GM19240 (cell line): Measurements from ENCODE around the gene IL5RA.

Experiments used
- DNase-seq: peaks from one replicate; pipeline ENCODE4 v3.0.0; 2011; ENCODE audit warnings: low spot score; ENCODE audit not compliant: insufficient read length

IL5RA gene

GRCh38 chr3:3107858-3108257 is 2.3 kb downstream of the IL5RA start:
- no peak for DNase-seq

- DNase-seq: no peak
Observed at GRCh38 chr3:3107181-3107580, 3.0 kb downstream of the IL5RA start.

GRCh38 chr3:3105815-3106214 is 4.4 kb downstream of the IL5RA start:
- no peak for DNase-seq

GRCh38 chr3:3105246-3105645 is 4.9 kb downstream of the IL5RA start:
- no peak for DNase-seq

- no peak for DNase-seq
Observed at GRCh38 chr3:3102751-3103150, 7.4 kb downstream of the IL5RA start.

- DNase-seq: no peak
Observed at GRCh38 chr3:3101660-3102458, 8.3 kb downstream of the IL5RA start.

- no peak for DNase-seq
Observed at GRCh38 chr3:3097958-3098357, 12.2 kb downstream of the IL5RA start.

- no peak for DNase-seq
Observed at GRCh38 chr3:3089017-3089416, 21.2 kb downstream of the IL5RA start.

- no peak for DNase-seq
Observed at GRCh38 chr3:3087716-3088465, 22.3 kb downstream of the IL5RA start.

- no peak for DNase-seq
Observed at GRCh38 chr3:3087279-3087678, 22.9 kb downstream of the IL5RA start.

- no peak for DNase-seq
Observed at GRCh38 chr3:3086239-3086638, 23.9 kb downstream of the IL5RA start.

GRCh38 chr3:3085782-3086181 is 24.4 kb downstream of the IL5RA start:
- no peak for DNase-seq

- DNase-seq: no peak
Observed at GRCh38 chr3:3084890-3085289, 25.3 kb downstream of the IL5RA start.

GRCh38 chr3:3082234-3082924 is 27.8 kb downstream of the IL5RA start:
- DNase-seq: no peak

- DNase-seq: no peak
Observed at GRCh38 chr3:3081381-3082233, 28.6 kb downstream of the IL5RA start.

GRCh38 chr3:3080309-3080708 is 29.9 kb downstream of the IL5RA start:
- no peak for DNase-seq

- no peak for DNase-seq
Observed at GRCh38 chr3:3074551-3075257, 35.5 kb downstream of the IL5RA start.

GRCh38 chr3:3071136-3071535 is 39.0 kb downstream of the IL5RA start:
- DNase-seq: no peak

- no peak for DNase-seq
Observed at GRCh38 chr3:3069723-3070122, 40.5 kb downstream of the IL5RA start.

GRCh38 chr3:3068358-3068881 is 41.8 kb downstream of the IL5RA start:
- no peak for DNase-seq
